Occipital lobe (tissue), 2 donors: ENCODE measurements around the gene MYO5A. TPM values are rescaled to one million over a fixed set of nuclear protein-coding genes. Genes with fewer than 3 reads are reported as not detected.
A peak's percentile ranks its signal among the peaks of the same experiment; 100 is the strongest.
"Not testable (repeated sequence)": the region's sequence is repeated elsewhere in the genome, so short reads cannot be mapped to it uniquely, and the experiment has no call there.

Source experiments
- DNase-seq: peaks from one replicate; lab custom pipeline; 2025; lab: John Stamatoyannopoulos, UW
- total RNA-seq: library from RNA; depleted of rRNA; stranded (reverse); fragments of >200 nt; gene quantifications from one replicate; pipeline ENCODE4 v1.2.3, GENCODE V29; 2014

MYO5A gene
- total RNA-seq, 1 donor from 2014 or later, result 155 TPM

GRCh38 chr15:52540374-52541012 lies 11.8 kb upstream of the MYO5A start:
- no peak for DNase-seq

GRCh38 chr15:52537459-52537858 lies 8.8 kb upstream of the MYO5A start:
- no peak for DNase-seq

- DNase-seq, result no peak
Measured at GRCh38 chr15:52532427-52532826, 3.7 kb upstream of the MYO5A start.

GRCh38 chr15:52529940-52530339 lies 1.3 kb upstream of the MYO5A start:
- DNase-seq, result no peak

GRCh38 chr15:52529341-52529924 lies 753 bp upstream of the MYO5A start:
- DNase-seq, result peak; percentile 26

- peak; percentile 55 for DNase-seq
Measured at GRCh38 chr15:52527911-52528563, 643 bp downstream of the MYO5A start.

- DNase-seq, result no peak
Measured at GRCh38 chr15:52527196-52527910, 1.3 kb downstream of the MYO5A start.

GRCh38 chr15:52524223-52525136 lies 4.2 kb downstream of the MYO5A start:
- DNase-seq, result no peak

GRCh38 chr15:52523647-52524046 lies 5.0 kb downstream of the MYO5A start:
- DNase-seq, result no peak

- no peak for DNase-seq
Measured at GRCh38 chr15:52523192-52523591, 5.5 kb downstream of the MYO5A start.

GRCh38 chr15:52521682-52522081 lies 7.0 kb downstream of the MYO5A start:
- DNase-seq, result no peak

- DNase-seq, result no peak
Measured at GRCh38 chr15:52520421-52520820, 8.3 kb downstream of the MYO5A start.

- DNase-seq, result no peak
Measured at GRCh38 chr15:52518487-52519371, 10.0 kb downstream of the MYO5A start.

GRCh38 chr15:52517014-52517413 lies 11.7 kb downstream of the MYO5A start:
- DNase-seq, result no peak

GRCh38 chr15:52515343-52515742 lies 13.3 kb downstream of the MYO5A start:
- DNase-seq, result no peak

- no peak for DNase-seq
Measured at GRCh38 chr15:52514482-52514881, 14.2 kb downstream of the MYO5A start.

GRCh38 chr15:52512869-52513268 lies 15.8 kb downstream of the MYO5A start:
- not testable (repeated sequence) for DNase-seq

- no peak for DNase-seq
Measured at GRCh38 chr15:52511084-52511483, 17.6 kb downstream of the MYO5A start.

- DNase-seq, result no peak
Measured at GRCh38 chr15:52509500-52510245, 19.0 kb downstream of the MYO5A start.
